ENCODE measurements around the gene HIP1R.
A peak's percentile ranks its signal among the peaks of the same experiment; 100 is the strongest.

Gene HIP1R

DNA sequence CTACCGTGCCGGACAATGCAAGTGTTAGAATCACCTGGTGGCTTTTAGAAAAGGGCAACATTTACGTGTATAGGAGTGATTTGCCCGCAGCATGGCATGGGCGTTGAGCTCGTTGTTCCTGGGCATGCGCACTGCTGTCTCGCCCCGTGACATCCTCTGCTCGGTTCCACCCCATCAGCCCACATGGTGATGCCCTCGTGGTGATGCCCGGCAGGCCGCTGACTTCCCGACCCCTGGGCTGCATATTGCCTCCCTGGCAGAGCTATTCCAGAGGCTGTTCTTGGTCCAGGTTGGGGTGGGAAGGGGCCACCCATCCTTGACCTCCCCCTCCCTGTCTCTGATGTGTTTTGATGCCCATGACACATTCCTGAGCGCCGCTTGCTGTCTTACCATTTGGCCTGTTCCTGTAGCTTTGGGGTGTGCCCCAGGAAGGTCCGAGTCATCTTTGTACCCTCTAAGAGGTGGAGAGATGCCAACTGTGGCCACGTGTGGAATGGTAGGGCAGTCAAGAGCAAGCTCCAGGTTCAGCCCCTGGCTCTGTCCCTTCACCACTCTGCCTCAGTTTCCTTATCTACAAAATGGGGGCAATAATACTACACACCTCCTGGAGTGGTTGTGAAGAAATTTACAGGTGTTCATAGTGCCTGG, 4.8 kb downstream of the HIP1R start:
- CTCF ChIA-PET = interaction anchor here (0.6 to 1.4 kb wide), 3 partner anchors 21 to 206 kb away, joined by 3 to 8 read pairs (median 3); no protein-coding TSS in a partner anchor

DNA sequence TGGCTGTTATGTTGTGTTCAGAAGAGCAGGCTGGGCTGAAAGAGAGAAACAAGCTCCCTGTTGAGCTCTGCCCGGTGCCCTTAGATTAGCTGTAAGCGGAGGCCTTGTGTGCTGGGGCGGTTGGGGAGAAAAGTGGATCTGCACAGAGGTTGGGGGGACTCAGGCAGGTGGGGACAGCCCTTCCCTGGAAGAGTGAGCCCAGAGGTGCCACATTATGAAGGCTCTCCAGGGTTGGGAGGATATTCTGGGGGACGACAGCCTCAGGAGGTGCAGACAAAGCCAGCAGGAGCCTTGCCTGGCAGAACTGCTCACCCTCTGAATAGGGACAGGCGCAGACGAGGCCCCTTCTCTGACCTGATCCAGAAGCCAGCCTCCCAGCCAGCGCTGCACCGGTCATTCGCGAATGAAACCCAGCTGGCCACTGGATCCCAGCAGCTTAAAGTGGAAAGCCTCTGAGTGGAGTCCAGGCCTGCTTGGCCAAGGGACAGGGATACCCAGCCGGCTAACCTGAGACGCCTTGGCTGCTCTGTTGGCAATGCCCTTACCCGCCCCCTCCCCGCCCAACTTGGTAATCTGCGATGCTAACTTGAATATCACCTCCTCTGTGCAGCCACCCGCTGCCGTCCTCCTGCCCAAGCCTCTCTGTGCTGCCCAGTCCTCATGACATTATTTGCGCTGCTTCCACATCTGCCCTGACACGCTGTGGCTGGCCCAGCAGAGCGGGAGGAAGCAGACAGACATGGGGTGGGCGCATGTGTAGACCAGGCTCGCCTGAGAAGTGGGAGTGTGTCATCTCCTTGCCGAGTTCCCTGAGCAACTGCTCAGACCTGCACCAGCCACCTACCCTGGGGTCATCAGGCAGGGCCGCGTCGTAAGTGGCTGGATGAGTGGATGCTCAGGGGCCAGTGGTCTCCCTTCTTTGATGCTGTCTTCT, 5.6 kb downstream of the HIP1R start:
- Histone ChIP-seq H3K9me3 (ENCODE audit: control insufficient read depth, insufficient read depth, low read depth, low read length) (no peaks in the 10 kb centered on the region), H3K36me3 (ENCODE audit: control insufficient read depth in 2 of 2, insufficient read depth in 1 of 2, low read length in 2 of 2) (peaks cover 0 to 7% of the 10 kb centered on the region in 2 experiments; a peak in 1 of 3 replicates), H3K27ac (ENCODE audit: extremely low read depth, low read depth, low read length) (no peak overlapping the region), H3K4me1 (ENCODE audit: control insufficient read depth, insufficient read depth, low read length) (peaks cover 13% of the 10 kb centered on the region), H3K4me3 (ENCODE audit: low read depth, low read length) (no peak overlapping the region)
- ChIA-PET CTCF (interaction anchor here (0.6 to 1.4 kb wide), 3 partner anchors 20 to 207 kb away, joined by 3 to 8 read pairs (median 3); no protein-coding TSS in a partner anchor), POLR2A (no interaction called here)
- TF ChIP-seq ZNF529 (tag by site-specific recombination; IDR thresholded peaks at IDR 0.05; ENCODE audit: insufficient replicate concordance) = no peak
- TF ChIP-seq GLIS2 (tag by site-specific recombination; IDR thresholded peaks at IDR 0.05) = no peak
- peak; percentile 31; the same call in 1 of the 2 replicates for TF ChIP-seq ZFHX2 (tag by site-specific recombination; conservative IDR thresholded peaks at IDR 0.05)
- TF ChIP-seq ZNF596 (tag by site-specific recombination; IDR thresholded peaks at IDR 0.05) = no peak
- no peak for TF ChIP-seq SP3 (tag by site-specific recombination; IDR thresholded peaks at IDR 0.05)
- TF ChIP-seq, protein P1, sequence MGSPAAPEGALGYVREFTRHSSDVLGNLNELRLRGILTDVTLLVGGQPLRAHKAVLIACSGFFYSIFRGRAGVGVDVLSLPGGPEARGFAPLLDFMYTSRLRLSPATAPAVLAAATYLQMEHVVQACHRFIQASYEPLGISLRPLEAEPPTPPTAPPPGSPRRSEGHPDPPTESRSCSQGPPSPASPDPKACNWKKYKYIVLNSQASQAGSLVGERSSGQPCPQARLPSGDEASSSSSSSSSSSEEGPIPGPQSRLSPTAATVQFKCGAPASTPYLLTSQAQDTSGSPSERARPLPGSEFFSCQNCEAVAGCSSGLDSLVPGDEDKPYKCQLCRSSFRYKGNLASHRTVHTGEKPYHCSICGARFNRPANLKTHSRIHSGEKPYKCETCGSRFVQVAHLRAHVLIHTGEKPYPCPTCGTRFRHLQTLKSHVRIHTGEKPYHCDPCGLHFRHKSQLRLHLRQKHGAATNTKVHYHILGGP (tag by site-specific recombination; IDR thresholded peaks at IDR 0.05) = no peak
- TF ChIP-seq ZNF530 (tag by site-specific recombination; IDR thresholded peaks at IDR 0.05; ENCODE audit: low read depth) = no peak
- no peak for TF ChIP-seq ZXDB (tag by site-specific recombination; IDR thresholded peaks at IDR 0.05)
- TF ChIP-seq ZNF600 (tag by site-specific recombination; IDR thresholded peaks at IDR 0.05) = peak; percentile 44; the same call in 1 of the 2 replicates
- TF ChIP-seq ZNF571 (tag by site-specific recombination; IDR thresholded peaks at IDR 0.05) = no peak
- TF ChIP-seq ZNF398 (tag by site-specific recombination; IDR thresholded peaks at IDR 0.05) = no peak
- no peak for TF ChIP-seq ZNF184 (tag by site-specific recombination; IDR thresholded peaks at IDR 0.05)
- no peak for TF ChIP-seq ZNF214 (tag by site-specific recombination; IDR thresholded peaks at IDR 0.05; ENCODE audit: borderline replicate concordance)
- 0 out of 2 replicates have a peak, but pooled peaks have one; percentile 2 for TF ChIP-seq ZNF146 (tag by site-specific recombination; IDR thresholded peaks at IDR 0.05)
- TF ChIP-seq MEIS1 (CRISPR knock-in tag; IDR thresholded peaks at IDR 0.05; ENCODE audit: borderline replicate concordance) = no peak
- 0 out of 2 replicates have a peak, but pooled peaks have one; percentile 23 for TF ChIP-seq ZNF10 (tag by site-specific recombination; IDR thresholded peaks at IDR 0.05)

More for the DNA sequence above, 4.8 kb downstream of the HIP1R start:
- Histone ChIP-seq H3K4me3 (ENCODE audit: low read depth, low read length) (no peak overlapping the region), H3K4me1 (ENCODE audit: control insufficient read depth, insufficient read depth, low read length) (peaks cover 13% of the 10 kb centered on the region), H3K27ac (ENCODE audit: extremely low read depth, low read depth, low read length) (no peak overlapping the region), H3K36me3 (ENCODE audit: control insufficient read depth in 2 of 2, insufficient read depth in 1 of 2, low read length in 2 of 2) (peaks cover 0 to 7% of the 10 kb centered on the region in 2 experiments; a peak in 1 of 3 replicates), H3K9me3 (ENCODE audit: control insufficient read depth, insufficient read depth, low read depth, low read length) (no peaks in the 10 kb centered on the region)
- no peak for TF ChIP-seq ZNF2 (tag by site-specific recombination; IDR thresholded peaks at IDR 0.05)
- TF ChIP-seq ZNF132 (tag by site-specific recombination; IDR thresholded peaks at IDR 0.05; ENCODE audit: borderline replicate concordance) = no peak
- no peak for TF ChIP-seq ZNF670 (tag by site-specific recombination; IDR thresholded peaks at IDR 0.05; ENCODE audit: low read depth)
- no peak for TF ChIP-seq ZNF292 (tag by site-specific recombination; IDR thresholded peaks at IDR 0.05; ENCODE audit: borderline replicate concordance, low read depth)
- no peak for TF ChIP-seq HIC1 (tag by site-specific recombination; IDR thresholded peaks at IDR 0.05)
- no peak for TF ChIP-seq YY1 (tag by site-specific recombination; IDR thresholded peaks at IDR 0.05)
- no peak for TF ChIP-seq ZSCAN18 (tag by site-specific recombination; IDR thresholded peaks at IDR 0.05)
- TF ChIP-seq ZSCAN30 (tag by site-specific recombination; IDR thresholded peaks at IDR 0.05) = no peak
- TF ChIP-seq ZNF558 (tag by site-specific recombination; IDR thresholded peaks at IDR 0.05) = no peak
- no peak for TF ChIP-seq ZNF521 (tag by site-specific recombination; IDR thresholded peaks at IDR 0.05)
- POLR2A ChIA-PET = no interaction called here

Data from HEK293 (cell line).